ENCODE data around the gene MSI2. TPM values are rescaled to one million over a fixed set of nuclear protein-coding genes. Genes with fewer than 3 reads are reported as not detected.

MSI2 gene
- total RNA-seq, 1 experiment from 2014 or later = 85.2 TPM

GRCh38 chr17:57384219-57384618 lies 127.9 kb downstream of the MSI2 start:
- no peak for DNase-seq (ENCODE audit: low read depth, low spot score)

GRCh38 chr17:57385975-57386374 lies 129.7 kb downstream of the MSI2 start:
- no peak for DNase-seq (ENCODE audit: low read depth, low spot score)
- in situ Hi-C loops (cut with HindIII; ENCODE audit: low pct_unique_long_range_greater_than_20kb, low sequenced_read_pairs) = no loop called here

More at GRCh38 chr17:57384219-57384618, 127.9 kb downstream of the MSI2 start:
- in situ Hi-C loops (cut with HindIII; ENCODE audit: low pct_unique_long_range_greater_than_20kb, low sequenced_read_pairs) = no loop called here

- in situ Hi-C loops (cut with HindIII; ENCODE audit: low pct_unique_long_range_greater_than_20kb, low sequenced_read_pairs) = no loop called here
- DNase-seq (ENCODE audit: low read depth, low spot score) = no peak
These were observed 131.3 kb downstream of the MSI2 start for GRCh38 chr17:57387575-57387974.

GRCh38 chr17:57388131-57388725 lies 131.9 kb downstream of the MSI2 start:
- DNase-seq (ENCODE audit: low read depth, low spot score) = no peak
- in situ Hi-C loops (cut with HindIII; ENCODE audit: low pct_unique_long_range_greater_than_20kb, low sequenced_read_pairs) = no loop called here

- in situ Hi-C loops (cut with HindIII; ENCODE audit: low pct_unique_long_range_greater_than_20kb, low sequenced_read_pairs) = no loop called here
- no peak for DNase-seq (ENCODE audit: low read depth, low spot score)
These were observed 133.2 kb downstream of the MSI2 start for GRCh38 chr17:57389473-57389872.

- in situ Hi-C loops (cut with HindIII; ENCODE audit: low pct_unique_long_range_greater_than_20kb, low sequenced_read_pairs) = no loop called here
- no peak for DNase-seq (ENCODE audit: low read depth, low spot score)
These were observed 134.9 kb downstream of the MSI2 start for GRCh38 chr17:57391076-57391825.

GRCh38 chr17:57391857-57392471 lies 135.6 kb downstream of the MSI2 start:
- DNase-seq (ENCODE audit: low read depth, low spot score) = no peak
- in situ Hi-C loops (cut with HindIII; ENCODE audit: low pct_unique_long_range_greater_than_20kb, low sequenced_read_pairs) = no loop called here

GRCh38 chr17:57393368-57393767 lies 137.0 kb downstream of the MSI2 start:
- in situ Hi-C loops (cut with HindIII; ENCODE audit: low pct_unique_long_range_greater_than_20kb, low sequenced_read_pairs) = no loop called here
- DNase-seq (ENCODE audit: low read depth, low spot score) = no peak

GRCh38 chr17:57394375-57394774 lies 138.1 kb downstream of the MSI2 start:
- in situ Hi-C loops (cut with HindIII; ENCODE audit: low pct_unique_long_range_greater_than_20kb, low sequenced_read_pairs) = no loop called here

GRCh38 chr17:57395721-57396321 lies 139.5 kb downstream of the MSI2 start:
- DNase-seq (ENCODE audit: low read depth, low spot score) = no peak
- in situ Hi-C loops (cut with HindIII; ENCODE audit: low pct_unique_long_range_greater_than_20kb, low sequenced_read_pairs) = no loop called here

More at GRCh38 chr17:57394375-57394774, 138.1 kb downstream of the MSI2 start:
- DNase-seq (ENCODE audit: low read depth, low spot score) = no peak

- in situ Hi-C loops (cut with HindIII; ENCODE audit: low pct_unique_long_range_greater_than_20kb, low sequenced_read_pairs) = no loop called here
- DNase-seq (ENCODE audit: low read depth, low spot score) = no peak
These were observed 140.2 kb downstream of the MSI2 start for GRCh38 chr17:57396511-57396921.

GRCh38 chr17:57397402-57397801 lies 141.1 kb downstream of the MSI2 start:
- in situ Hi-C loops (cut with HindIII; ENCODE audit: low pct_unique_long_range_greater_than_20kb, low sequenced_read_pairs) = no loop called here
- no peak for DNase-seq (ENCODE audit: low read depth, low spot score)

GRCh38 chr17:57399690-57400089 lies 143.4 kb downstream of the MSI2 start:
- in situ Hi-C loops (cut with HindIII; ENCODE audit: low pct_unique_long_range_greater_than_20kb, low sequenced_read_pairs) = loop anchor here (10.0 kb wide), 1 partner anchor 175 kb away; no protein-coding TSS in a partner anchor
- no peak for DNase-seq (ENCODE audit: low read depth, low spot score)

GRCh38 chr17:57400648-57401047 lies 144.3 kb downstream of the MSI2 start:
- no peak for DNase-seq (ENCODE audit: low read depth, low spot score)
- in situ Hi-C loops (cut with HindIII; ENCODE audit: low pct_unique_long_range_greater_than_20kb, low sequenced_read_pairs) = loop anchor here (10.0 kb wide), 1 partner anchor 176 kb away; no protein-coding TSS in a partner anchor

- in situ Hi-C loops (cut with HindIII; ENCODE audit: low pct_unique_long_range_greater_than_20kb, low sequenced_read_pairs) = loop anchor here (10.0 kb wide), 1 partner anchor 177 kb away; no protein-coding TSS in a partner anchor
- DNase-seq (ENCODE audit: low read depth, low spot score) = peak; percentile 77
These were observed 145.5 kb downstream of the MSI2 start for GRCh38 chr17:57401556-57402488.

- in situ Hi-C loops (cut with HindIII; ENCODE audit: low pct_unique_long_range_greater_than_20kb, low sequenced_read_pairs) = loop anchor here (10.0 kb wide), 1 partner anchor 178 kb away; no protein-coding TSS in a partner anchor
- DNase-seq (ENCODE audit: low read depth, low spot score) = no peak
These were observed 146.4 kb downstream of the MSI2 start for GRCh38 chr17:57402681-57403180.

GRCh38 chr17:57403236-57403635 lies 146.9 kb downstream of the MSI2 start:
- in situ Hi-C loops (cut with HindIII; ENCODE audit: low pct_unique_long_range_greater_than_20kb, low sequenced_read_pairs) = loop anchor here (10.0 kb wide), 1 partner anchor 178 kb away; no protein-coding TSS in a partner anchor
- DNase-seq (ENCODE audit: low read depth, low spot score) = peak; percentile 28

Data from SK-MEL-5 (cell line).